Fibroblast of gingiva (primary cell): ENCODE results near the gene FBXL7.

ENCODE experiments used
- DNase-seq: peaks from one replicate; pipeline ENCODE4 v3.0.0-alpha.2; 2011; ENCODE audit warnings: low read depth

Gene FBXL7

DNA sequence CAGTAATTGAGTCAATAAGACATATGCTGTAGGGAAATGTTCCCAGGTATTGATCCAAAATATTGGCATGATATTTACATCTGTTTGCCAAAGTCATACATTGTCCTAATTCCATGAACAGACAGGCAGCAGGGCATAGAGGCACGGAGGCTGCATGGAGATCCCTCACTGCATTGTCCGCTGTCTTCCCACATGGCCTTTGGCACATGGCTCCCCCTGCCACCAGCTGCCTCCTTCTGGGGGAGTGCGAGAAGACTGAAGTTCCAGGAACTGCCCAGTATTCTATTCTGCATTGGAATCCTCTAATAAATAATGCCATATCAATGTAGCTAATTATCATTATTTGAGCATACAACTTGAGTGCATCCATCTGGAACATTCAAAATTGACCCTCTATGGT is 269.0 kb downstream of the FBXL7 start:
- DNase-seq: no peak

DNA sequence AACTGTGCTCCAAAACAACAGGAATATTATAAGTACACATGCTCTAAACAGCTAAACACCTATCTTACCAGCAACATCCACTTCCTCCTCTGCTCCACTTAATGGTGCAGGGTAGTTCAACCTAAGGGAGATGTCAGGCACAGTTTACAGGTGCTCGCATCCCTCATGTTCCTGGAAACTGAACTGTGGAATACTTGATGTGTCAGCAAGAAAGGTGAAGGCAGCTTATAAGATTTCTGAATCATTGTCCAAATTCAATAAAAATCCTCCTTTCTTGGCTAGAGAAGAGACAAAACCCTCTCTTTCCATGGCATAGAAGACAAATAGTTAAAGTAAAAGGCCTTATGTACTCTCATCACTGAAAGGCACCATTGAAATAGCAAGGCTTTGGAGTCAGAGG is 272.2 kb downstream of the FBXL7 start:
- no peak for DNase-seq

DNA sequence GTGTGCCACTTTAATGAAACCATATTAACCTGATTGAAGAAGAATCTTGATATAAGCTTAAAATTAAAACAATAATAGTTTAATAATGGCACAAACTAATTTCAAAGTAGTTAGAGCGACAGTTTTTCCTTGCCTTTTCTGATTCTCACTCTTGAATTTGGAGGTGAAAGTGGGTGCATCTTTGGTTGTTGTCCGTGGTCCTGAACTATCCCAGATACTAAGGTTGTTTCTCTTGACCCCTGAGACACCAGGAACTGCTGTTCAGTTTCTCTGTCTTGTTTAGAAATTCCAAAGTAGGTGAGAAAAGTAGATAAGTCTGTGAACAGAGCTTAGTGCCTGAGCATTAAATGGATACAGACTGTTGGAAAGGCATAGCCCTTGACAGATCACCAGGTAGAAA is 274.7 kb downstream of the FBXL7 start:
- DNase-seq: no peak

DNA sequence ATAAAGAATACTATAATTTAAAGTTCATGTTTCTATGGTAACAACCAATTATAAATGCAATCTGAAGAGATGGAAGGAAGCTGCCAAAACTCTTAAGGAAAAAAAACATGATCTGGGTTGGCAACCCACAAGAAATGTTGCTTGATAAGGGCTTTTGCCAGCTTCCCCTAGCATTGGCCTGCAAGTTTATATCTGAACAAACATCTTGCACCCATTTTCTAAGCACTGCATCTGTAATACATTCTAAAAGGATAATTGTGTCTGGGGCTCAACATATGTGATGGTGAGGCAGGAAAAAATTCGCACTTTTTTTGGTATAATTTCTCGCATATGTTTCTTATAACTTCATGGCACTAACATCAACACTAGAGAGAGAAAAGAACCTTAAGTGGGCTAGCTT is 276.4 kb downstream of the FBXL7 start:
- no peak for DNase-seq

DNA sequence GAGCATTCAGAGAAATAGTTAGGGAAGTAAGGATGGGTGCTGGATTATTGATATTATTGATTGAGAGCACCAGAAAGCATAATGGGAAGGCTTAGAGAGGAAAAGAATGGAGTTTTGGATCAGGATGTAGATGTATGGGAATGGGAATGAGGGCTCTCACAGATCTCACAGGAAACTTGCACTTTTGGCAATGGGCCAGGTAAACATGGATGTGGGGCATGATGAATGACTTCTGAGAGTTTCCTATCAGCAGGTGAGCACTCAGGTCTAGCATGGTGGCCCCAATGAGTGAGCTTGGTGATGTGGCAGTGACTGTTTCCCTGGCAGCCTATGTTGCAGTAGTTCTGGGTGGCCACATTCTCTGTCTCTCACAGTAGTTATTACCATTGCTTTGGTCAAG is 283.8 kb downstream of the FBXL7 start:
- no peak for DNase-seq

DNA sequence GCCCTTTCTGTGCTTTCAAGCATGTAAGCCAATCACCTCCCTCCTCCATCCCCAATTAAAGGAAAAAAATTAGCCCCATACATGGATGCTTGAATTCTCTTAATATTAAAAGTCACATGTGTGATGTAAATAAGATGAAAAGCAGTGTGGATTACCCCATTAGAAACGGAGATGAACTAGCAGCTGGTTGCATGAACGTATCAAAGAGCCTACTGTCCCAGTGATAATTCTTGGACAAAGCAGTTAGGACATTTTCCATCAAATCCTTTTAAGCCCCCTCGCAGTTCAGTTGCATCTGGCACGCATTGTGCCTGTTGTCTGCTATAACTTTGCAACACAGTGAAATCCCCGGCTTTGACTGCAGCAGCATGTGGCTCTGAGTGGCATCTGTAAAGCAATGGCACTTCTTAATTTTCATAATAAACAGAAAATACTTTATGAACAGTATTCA is 285.6 kb downstream of the FBXL7 start:
- no peak for DNase-seq

DNA sequence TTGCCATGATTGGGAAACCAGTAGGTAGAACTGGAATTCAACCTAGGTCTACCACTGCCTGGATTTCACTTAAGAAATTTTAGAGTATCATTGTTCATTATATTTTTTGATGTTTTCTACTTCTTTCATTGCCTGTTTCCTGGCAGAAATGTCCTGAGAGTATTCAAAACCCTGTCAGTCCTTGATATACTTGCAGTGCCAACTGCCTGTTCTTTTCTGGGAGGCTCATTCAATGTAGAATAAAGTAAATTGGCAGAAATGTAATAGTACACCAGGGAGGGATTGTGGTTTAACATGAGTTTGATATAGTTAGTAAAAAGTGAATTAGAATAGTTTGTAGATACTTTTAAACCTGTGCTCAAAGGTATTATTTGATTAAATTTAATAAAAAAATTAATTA is 286.3 kb downstream of the FBXL7 start:
- DNase-seq: no peak

DNA sequence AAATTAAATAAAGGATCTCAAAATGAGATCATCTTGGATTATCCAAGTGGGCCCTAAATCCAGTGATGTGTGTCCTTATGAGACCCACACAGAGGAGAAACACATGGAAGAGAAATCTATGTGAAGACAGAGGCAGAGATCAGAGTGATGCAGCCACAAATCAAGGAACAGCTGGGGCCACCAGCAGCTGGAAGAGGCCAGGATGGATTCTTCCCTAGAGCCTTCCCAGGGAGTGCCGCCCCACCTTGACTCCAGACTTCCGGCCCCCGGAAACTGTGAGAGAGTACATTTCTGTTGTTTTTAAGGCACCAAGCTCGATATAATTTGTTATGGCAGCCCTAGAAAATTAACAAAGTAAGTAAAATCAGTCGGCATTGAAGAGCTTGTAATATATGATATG is 286.9 kb downstream of the FBXL7 start:
- no peak for DNase-seq

DNA sequence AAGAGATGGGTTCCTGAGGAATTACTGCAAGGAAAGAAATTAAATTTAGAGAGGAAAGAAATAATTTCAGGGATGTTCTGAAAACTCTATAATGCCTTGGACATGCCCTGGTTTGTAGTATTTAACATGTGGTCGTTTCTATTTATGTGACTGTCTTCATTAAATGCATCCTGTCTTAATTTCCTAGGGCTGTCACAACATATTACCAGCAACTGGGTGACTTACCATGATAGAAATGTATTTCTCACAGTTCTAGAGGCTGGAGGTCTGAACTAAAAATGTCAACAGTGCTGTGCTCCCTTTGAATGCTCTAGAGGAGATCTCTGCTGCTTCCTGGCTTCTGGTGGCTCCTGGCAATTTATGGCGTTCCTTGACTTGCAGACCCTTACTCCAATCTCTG is 287.7 kb downstream of the FBXL7 start:
- no peak for DNase-seq

DNA sequence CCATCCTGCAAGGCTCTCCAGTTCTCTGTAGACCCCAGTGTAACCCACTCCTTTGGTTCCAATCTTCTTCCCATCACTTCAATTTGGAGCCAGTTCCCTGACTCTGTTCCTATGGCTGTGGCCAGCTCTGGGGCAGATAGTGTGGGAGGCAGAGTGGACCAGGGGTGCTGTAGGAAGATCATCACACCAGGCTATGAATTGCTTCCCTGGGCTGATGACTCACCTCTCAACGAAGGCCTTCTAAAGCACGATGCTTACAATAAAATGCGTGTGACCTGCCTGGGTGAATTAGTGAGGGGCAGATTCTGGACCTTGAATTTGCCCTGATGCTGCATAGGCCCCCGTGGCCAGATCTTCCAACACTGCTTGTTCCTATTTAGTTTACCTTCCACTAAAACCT is 289.7 kb downstream of the FBXL7 start:
- DNase-seq: no peak

DNA sequence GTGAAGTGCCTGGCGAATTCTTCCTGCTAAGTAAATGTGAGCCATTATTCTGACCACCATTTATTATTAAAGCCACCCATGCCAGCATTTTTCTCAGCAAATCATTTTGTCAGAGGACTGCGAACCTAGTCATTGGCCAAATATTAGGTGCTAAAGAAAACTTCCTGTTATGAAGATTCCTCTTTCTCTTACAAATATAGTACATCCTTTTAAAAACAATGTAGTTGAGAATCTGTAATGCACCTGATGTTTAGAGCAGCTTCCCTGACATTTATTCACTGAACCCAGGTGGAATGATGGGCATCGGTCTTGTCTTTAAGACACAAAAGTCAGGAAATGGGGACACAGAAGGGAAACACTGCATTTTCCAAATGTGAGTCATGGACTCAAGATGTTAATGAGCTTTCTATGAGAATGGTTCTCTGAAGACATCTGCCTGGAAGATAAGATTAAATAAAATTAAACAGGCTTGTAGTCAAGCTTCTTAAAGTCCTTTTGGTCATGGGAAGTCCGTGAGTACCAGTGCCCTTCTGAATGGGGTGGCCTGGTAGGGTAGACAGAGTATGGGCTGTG is 290.6 kb downstream of the FBXL7 start:
- no peak for DNase-seq

DNA sequence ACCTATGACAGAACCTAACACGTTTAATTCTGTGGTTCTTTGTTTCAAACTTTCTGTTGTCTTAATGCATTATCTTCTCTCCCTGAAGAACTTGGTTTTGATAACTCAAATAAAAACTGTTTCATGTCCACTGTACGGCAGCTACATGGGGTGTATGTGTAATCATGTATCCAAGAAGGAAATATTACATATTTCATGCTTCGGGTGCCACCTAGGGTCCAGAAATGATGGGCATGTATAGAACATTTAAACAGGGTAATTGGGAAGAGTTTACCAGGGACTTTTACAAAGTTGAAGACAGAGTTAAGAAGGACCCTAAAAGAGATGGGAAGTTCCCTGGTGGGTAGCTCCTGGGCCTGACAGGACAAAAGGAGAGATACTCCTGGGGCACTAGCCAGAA is 291.3 kb downstream of the FBXL7 start:
- peak; percentile 35 for DNase-seq

DNA sequence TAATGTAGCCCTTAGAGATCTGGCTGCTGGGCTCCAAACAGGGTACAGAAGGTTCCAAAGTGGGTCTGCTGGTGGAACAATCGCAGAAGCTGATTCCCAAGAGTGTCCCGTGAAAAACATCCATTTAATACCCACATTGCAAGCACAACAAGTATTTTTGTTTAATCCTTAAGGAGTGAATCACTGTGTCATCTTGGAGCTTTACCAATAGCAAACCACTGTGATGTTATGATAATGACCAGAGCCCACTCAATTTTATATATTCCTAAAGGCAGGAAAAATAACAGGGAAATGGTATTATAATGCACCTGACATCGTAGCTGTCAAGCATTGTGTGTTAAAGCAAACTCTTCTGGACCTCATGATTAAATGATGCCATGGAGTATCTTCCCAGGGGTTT is 291.9 kb downstream of the FBXL7 start:
- DNase-seq: peak; percentile 14

DNA sequence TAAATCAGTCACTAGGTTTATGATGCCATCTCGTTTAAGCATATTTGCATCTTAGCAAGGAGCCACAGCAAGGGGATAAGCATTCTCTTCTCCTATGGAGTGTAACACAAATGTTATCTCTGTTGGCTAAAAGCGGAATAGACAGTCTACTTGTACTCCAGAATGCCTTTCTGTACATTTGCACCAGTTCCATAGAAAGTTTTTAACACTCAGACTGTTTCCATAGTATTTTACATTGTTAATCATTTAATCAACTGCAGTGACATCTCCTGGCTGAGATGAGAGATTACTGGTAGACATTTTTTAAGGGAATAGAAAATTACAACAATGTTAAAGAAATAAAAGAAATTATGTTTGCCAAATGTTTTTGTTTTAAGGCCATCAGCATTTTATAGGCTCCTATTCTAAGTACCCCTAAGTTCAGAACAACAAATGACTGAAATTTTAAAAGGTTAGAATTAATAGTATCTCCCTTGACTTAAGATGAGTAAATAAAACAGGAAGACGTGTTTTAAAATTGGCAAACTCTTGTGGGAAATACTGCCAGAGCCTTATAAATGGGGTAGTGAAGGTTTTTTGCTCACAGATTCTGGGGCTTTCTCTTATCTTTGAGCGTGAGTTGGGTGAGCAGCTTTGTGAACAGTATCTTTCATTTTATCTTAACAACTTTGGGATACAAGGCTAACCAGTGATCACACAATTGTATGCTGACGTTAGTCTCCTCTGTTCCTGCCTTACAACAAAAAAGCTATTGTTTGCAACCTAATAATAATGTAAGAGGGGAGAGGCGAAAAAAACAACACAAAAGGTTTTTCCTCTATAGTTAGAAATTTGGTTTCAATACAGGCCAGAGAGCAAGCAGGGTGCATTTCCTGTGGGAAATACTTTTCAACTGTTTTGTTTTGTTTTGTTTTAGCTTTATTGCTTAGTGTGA is 294.3 kb downstream of the FBXL7 start:
- peak; percentile 23 for DNase-seq

DNA sequence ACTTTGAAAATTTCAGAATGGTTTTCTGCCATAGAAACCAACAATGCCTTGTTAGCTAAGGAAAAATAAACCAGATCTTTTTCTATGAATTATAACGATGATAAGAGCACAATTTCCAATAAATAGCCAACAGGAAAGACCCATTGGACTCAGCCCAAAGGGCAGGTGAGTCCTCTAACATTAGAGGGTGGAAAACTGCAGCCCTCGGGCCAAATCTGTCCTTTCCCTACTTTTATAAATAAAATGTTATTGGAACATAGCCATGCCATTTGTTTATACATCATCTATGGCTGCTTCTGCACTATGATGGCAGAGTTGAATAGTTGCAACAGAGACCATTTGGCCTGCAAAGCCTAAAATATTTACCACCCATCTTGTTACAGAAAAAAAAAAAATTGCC is 296.1 kb downstream of the FBXL7 start:
- no peak for DNase-seq

DNA sequence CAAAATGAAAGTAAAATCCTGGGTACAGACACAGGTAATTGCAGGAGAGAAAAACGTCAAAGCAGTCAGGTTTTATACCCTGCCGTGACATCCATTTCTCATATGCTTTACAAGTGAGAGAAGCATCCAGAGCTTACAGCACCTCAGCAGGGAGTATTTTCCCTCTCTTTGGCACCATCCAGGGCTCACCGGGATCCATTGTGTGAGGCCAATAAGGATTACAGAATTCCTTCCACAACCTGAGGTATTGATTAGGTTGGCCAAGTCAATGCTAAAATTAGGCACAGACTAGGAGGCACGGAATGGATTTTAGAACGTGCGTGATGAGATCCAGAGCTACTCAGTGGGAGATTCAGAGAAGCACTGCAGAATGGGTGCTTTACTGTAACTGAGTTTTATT is 296.6 kb downstream of the FBXL7 start:
- no peak for DNase-seq

DNA sequence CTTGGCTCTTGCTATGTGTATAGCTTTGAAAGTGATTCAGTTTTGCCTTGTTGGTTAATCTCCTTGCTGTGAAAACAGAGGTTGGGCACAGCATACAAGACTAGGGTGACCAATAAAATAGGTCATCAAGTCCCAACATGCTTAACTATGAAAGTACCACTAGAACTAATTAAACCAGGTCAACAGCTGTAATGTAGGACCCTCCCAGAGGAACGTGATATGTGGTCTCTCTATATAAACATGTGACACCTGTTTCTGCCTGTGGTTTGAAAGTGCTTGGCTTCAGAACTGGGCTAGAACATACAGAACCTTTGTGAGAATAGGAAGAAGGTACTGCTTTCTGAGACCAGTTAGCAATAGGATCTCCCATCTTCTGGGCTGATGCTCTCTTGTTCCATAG is 297.1 kb downstream of the FBXL7 start:
- no peak for DNase-seq

DNA sequence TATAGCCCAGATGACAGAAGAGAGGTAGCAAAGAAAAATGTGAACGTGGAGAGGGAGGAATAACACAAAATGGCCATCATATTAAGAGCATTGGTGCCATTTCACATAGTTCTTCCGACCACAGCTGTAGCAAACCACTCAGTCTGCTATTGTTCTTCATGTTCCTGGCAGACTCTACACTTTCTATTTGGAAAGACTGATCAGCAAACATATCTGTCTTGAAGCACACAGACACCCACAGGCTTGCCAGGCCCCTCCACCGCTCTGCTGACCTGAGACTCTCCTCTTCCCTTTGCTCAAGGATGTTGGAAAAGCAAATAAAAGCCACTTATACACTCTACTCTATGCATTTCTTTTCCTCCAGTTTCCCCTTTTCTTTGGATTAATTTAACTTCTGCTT is 298.0 kb downstream of the FBXL7 start:
- DNase-seq: no peak

DNA sequence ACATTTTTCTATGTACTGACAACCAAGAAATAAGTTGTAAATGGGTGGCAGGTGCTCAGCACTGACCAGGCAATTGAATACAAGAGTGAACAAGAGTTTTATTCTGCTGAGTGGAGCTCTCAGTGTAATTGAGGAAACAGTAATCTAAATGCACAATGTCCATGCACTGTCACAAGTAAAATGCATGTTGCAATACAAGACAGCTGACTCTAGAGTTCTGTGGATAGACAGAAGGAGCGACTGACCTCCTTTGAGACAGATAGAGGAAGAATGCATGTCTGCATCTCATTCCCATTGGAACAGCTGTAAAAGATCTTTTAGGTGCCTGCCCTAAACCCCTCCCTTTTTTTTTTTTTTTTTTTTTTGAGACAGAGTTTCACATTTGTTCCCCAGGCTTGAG is 299.0 kb downstream of the FBXL7 start:
- DNase-seq: no peak

DNA sequence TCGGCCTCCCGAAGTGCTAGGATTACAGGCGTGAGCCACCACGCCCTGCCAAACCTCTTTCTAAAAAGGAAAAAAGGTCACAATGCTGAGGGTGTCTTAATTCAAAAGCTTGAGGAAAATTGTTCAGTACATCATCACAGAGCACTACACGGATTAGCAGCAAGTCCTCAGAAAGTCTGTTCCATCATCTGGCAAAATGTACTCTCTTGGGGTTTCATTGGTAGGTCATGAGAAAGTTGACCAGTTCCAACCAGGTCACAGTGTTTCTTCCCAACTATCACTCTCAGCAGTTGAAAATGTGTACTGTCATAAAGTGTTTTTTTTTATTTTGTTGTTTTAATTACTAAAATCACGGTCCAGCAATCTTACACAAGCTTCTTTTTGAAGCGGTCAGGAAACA is 299.6 kb downstream of the FBXL7 start:
- DNase-seq: no peak

DNA sequence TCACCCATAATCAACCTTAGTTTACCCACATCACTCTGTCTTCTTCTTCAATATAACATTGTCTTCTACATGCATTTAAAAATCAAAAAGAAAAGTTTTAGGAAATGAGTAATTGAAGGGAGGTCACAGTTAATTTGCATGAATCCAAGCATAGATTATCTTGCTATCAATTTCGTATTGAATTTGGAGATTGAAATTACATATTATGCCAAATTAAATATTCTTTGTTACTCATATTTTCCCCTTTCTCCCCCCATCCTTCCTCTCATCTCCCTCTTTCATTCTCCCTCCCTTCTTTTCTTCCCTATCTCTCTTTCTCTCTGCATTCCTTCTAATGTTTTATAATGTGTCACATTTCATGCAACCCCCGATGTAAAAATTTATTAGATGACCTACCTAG is 303.3 kb downstream of the FBXL7 start:
- no peak for DNase-seq

DNA sequence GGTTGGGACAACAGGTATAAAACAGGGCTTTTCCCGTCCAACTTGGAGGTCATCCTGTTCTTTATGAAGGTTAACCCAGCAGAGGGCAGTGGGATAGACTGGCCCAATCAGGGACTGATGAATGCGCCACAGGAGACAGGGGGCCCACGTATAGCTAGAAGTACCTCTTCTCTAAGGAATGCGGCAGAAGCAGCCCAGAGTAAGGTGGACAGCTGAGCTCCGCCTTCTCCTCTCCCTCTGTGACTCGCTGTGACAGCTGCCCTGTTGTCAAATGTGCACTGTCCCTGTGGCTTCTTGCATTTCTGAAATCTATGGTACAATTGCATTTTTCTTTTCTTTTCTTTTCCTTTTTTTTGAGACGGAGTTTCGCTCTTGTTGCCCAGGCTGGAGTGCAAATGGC is 306.6 kb downstream of the FBXL7 start:
- DNase-seq: no peak

DNA sequence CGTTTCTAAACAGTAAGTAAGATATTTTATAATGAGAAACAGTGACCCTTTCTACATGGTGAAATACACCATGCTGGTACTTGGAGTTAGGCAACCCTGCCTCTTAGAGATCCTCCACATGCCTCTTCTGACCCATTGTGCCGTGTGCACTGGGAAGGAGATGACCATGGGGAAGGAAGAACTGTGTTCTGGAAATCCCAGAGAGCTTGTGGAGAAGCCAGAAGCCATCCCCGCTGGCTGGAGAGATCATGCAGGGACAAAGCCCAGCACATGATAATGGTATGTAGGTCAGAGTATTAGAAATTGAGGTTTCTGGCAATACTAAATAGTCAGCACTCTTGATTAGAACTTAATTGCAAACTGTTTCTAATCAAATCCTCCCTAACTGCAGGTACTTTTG is 307.3 kb downstream of the FBXL7 start:
- peak; percentile 68 for DNase-seq

DNA sequence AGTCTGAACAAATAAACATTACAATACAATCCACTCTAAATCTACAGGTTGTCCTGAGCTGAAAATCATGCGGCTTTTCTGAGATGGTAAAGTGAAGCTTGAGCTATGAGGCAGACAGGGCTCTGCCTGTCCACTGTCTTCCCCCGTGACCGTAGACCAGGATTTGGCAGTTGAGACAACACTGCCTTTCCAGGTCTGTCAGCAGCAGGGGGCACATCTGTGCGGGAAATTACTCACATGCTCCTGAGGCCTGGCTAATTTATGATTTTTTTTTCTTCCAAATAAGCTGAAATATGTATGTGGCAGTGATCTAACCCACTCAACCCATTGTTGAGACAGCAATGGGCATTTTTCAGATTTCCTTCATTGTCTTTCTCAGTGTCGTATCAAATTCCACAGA is 307.9 kb downstream of the FBXL7 start:
- peak; percentile 60 for DNase-seq
